Globus pallidus (tissue), 1 donor: ENCODE results near the gene STK25.
"Not testable (repeated sequence)": the region's sequence is repeated elsewhere in the genome, so short reads cannot be mapped to it uniquely, and the experiment has no call there.

Source experiments
- DNase-seq: peaks from one replicate; pipeline ENCODE4 v3.0.0-alpha.2; 2015; ENCODE audit warnings: low spot score

The STK25 gene

DNA sequence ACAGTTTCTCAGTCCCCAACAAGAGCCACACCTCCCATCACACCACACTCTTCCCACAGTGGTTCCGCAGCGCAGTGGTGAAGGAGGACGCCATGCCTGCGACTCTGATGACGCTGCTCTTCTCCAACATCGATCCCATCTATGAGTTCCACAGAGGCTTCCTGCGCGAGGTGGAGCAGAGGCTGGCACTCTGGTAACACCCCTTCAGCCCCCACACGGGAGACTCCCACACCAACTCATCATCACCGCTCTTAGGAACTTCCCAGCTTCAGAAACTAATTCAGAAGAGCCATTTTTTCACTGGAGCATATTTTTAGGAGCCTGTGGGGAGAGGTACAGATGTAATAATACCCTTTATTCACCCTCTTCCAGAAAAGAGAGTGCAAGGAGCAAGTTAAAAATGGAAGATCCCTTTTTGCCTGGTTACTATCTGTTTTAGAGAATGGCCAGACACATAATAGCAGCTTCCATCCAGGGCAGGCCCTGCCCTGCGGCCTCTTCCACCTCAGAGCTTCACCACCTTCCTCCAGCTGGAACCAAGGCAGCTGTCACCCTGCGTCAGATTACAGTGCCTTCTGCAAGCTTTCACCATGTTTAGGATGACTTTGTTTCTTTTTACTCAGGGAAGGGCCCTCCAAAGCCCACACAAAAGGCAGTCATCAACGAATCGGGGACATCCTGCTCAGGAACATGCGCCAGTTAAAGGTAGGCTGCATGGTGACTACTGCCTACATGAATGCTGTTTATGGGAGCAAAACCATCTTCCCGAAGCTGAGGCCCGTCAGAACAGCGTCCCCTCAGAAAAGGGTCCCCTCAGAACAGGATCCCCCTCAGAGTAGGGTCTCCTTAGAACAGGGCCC is 44.9 kb downstream of the STK25 start:
- no peak for DNase-seq

DNA sequence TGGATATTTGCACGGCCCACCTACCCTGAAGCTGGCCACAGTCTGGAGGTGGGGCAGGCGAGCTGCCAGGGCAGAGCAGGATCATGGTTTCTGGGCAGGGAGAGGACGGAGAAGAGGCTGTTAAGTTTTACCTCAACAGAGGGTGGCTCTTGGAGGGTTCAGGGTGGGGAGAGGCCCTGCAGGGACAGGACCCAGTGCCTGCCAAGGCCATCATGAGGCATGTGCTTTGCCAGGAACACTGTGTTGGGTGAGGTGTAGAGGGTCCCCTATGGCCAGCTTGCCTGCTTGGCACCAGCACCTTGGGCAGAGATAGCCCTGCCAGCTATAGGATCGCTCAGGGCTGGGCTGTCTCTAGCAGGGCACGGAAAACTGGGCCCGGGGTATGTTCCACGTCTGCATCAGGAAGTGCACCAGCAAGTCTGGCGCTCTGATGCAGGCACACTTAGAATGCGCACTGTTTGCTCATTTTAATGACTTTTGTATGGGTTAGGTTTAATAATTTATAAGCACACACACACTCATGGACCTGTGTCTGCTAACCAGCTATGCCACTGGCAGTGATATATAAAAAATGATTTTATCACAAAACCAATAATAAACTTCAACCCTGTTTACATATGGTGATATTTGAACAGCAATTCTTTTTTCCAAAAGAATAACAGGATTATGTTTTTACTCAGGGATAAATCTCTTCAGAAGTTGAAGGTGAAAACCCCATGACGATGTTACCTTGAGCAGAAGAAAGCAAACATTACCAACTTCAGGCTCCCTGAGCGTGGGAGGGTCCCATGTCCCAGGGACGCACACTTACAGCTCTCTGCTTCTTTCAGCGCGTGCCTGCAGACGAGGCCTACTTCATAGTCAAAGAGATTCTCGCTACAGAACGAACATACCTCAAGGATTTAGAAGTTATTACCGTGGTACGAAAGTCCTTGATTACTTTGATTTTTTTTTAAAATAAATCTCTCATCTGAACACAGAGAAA is 46.4 kb downstream of the STK25 start:
- DNase-seq = no peak

DNA sequence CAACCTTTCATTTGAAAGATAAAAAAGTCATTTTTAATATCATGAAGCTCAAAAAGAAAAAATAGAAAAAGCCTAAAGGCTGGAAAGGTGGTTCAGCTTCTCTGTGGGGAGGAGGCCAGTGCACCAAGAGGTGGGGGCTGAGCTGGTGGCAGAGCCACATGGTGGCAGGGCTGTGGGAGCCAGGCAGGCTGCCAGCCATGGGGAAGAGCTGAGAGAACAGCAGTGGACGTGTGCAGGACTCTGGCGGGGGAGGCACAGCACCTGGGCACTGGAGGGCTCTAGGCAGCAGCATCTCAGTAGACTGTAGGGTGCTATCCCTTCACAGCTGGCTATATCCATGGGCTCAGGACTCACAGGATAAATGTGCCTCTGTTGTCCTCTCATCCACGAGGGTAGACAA is 47.8 kb downstream of the STK25 start:
- DNase-seq = no peak

DNA sequence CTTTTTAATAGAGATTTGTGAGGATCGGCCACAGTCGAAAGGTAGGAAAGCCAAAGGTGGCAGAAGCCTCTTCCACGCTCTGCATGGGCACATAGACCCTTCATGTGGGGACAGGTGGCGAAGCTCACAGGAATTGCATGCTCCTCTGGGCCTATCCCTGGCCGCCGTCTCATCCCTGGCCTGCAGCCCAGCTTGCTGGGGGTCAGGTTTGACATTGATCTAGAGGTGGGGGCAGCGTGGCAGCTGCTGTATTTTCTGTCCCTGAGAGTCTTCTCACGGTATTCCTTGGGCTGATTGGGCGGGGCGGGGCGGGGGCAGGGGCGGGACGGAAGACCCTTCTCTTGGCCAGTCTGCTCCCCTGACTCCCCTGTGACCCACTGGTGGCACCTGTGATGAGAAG is 48.9 kb downstream of the STK25 start:
- DNase-seq = no peak

DNA sequence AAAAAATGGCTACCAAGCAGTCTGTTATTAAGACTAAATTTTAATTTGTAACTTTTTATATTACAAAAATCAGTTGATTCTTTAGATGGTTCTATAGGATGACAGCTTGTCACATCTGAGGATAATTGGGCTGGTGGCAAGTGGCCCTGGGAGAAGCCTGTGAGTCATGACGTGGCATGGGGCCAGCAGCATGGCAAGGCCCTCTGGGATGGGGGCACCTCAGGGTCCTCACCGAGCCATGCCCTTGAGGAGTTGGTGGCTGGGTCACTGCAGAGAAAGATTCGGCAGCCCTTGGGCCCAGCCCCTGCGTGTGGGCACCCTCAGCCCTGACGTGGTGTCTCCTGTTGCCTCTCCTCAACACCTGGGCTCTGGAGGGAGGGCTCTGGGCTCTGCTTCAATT is 49.7 kb downstream of the STK25 start:
- no peak for DNase-seq

DNA sequence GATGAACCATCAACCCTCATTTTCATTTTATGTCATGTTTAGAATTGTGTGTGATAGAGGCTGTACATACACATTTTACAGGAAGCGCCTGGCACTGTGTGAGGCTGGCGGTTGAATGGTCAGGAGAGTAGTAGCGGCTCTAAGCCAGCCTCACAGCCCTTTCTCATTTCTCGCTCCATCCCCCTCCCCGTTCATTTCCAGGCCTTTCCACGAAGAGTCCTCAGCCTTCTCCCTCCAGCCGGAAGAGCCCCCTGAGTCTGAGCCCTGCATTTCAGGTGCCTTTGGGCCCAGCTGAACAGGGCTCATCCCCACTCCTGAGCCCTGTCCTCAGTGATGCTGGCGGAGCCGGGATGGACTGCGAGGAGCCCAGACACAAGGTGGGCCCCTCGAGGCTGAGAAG is 51.8 kb downstream of the STK25 start:
- DNase-seq = no peak

DNA sequence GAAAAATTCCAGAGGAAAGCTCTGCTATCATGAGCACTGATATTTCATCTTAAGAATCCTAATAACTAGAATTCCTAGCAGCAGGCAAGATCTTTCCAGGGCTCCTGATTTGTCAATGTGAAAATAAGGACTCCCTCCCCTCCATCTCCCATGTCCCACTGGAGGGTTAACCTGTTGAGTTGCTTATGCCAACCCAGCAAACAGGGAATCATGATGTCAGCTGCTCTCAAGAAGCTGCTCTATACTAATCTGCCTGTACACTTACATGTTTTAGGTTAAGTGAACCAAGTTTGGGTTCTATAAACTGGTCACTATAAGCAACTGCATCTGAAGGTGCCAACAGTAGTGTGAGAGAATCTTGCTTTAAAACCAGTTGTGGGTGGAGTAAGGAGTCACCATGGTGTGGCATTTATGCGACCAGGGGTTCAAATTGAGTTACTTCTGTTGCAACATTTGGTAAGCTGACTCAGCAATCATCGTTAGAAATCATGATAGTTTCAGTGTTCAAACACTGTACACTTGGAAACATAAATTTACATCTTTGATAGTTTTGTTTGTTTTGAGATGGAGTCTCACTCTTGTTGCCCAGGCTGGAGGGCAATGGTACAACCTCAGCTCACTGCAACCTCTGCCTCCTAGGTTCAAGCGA is 53.4 kb downstream of the STK25 start:
- no peak for DNase-seq

DNA sequence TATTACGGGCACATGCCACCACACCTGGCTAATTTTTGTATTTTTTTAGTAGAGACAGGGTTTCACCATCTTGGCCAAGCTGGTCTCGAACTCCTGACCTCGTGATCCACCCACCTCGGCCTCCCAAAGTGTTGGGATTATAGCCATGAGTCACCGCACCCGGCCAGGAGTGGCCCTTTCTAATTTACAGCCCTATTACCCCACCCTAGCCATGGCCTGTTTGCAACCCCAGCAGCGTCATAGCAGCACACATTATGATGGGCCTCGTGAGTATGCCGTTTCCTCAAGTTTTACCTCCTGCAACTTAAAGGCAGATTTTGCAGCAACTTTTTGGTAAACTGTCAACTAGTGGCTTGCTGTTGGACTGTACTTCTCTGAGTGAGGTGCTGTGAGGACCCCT is 54.5 kb downstream of the STK25 start:
- not testable (repeated sequence) for DNase-seq

DNA sequence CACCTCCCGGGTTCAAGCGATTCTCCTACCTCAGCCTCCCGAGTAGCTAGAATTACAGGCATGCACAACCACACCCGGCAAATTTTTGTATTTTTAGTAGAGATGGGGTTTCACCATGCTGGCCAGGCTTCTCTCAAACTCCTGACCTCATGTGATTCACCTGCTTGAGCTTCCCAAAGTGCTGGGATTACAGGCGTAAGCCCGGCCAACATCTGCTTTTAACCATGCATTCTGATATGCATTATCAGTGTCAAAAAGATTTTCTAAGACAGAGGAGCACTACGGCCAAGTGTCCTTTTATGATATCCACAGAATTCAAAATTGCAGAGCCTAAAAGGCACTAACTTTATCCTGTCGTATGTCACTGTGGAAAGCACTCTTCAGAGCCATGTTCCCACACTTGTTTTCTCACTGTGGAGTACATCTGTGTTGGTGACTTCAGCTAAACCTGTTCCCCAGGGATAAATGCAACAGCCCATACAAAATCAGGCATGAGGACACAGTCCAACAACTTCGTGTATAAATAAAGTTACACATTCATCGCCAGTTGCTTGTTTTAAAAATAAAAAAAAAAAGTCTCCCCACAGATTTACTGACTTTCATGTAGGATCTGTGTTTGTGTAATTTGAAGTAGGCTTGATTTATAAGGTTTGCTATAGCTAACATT is 56.4 kb downstream of the STK25 start:
- no peak for DNase-seq

DNA sequence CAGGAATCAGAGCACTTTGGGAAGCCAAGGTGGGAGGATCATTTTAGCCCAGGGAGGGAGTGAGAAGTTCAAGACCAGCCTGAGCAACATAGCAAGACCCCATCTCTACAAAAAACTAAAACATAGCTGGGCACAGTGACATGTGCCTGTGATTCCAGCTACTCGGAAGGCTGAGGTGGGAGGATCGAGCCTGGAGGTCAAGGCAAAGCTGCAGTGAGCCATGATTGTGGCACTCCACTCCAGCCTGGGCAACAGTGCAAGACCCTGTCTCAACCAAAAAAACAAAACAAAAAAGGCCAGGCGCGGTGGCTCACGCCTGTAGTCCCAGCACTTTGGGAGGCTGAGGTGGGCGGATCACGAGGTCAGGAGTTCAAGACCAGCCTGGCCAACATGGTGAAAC is 58.3 kb downstream of the STK25 start:
- DNase-seq = not testable (repeated sequence)

DNA sequence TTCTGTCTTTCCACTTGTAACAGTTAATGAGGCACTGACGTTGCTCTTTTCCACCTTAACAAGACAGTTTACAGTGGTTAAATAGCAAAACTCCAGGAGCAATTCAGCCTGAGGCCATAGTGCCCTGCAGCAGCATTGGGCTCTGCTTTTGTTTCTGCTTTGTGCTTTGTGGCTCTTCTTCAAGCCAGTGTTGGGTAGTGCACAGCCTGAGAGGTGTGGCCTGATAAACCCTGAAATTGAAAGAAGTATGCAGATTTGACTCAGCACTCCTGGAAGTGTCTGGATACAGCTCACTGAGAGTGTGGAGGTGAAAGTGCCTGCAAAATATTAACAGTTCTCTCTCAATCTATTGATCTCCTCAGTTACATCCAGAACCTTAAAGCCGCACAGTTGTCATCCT is 63.0 kb downstream of the STK25 start:
- no peak for DNase-seq

DNA sequence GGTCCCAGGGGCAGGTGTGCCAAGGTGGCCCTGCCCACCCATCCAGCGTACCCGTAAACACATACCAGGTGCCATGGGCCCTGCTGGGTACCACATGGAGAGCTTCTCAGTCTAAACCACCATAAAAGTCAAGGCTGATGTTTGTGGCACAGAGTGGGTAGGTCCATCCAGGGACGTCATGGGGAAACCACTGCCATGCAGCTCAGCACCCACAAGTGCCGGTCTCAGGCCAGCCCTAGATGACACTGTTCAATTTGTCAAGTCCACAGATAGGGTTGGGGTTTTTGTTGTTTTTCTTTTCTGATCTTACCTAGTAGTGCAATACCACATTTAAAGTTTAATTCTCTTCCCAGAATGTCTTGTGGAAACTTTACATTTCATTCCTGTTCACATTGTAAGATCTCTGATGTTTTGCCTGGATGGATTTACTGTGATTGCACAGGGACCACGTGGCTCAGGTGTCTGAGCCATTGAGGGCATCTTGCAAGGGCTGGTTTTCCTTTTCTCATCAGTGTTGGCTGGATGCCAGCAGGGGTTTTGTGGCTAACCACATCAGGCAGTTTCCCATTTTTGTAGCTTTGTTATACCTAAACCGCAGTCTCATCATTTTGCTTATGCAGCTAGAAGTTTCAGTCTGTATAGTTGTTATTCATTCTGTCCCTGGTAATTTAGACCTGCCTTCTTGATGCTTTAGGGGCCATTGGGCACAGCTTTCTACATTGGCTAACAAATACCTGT is 64.7 kb downstream of the STK25 start:
- DNase-seq = no peak
